Glutamatergic neuron (in vitro differentiated cells): Measurements from ENCODE around the gene C2orf69. TPM values are rescaled to one million over a fixed set of nuclear protein-coding genes. Genes with fewer than 3 reads are reported as not detected.
A peak's percentile ranks its signal among the peaks of the same experiment; 100 is the strongest.

Experiments
- DNase-seq: peaks from one replicate; pipeline ENCODE4 v3.0.0; 2022
- H3K27ac Mint-ChIP-seq: one replicate; pipeline ENCODE4 v1.8.0; 2020; ENCODE audit warnings: mild to moderate bottlenecking, mixed read lengths, inconsistent platforms; ENCODE audit not compliant: unreplicated experiment
- H3K27me3 Mint-ChIP-seq: one replicate; pipeline ENCODE4 v1.8.0; 2020; ENCODE audit warnings: mild to moderate bottlenecking, moderate library complexity, mixed read lengths, inconsistent platforms; ENCODE audit not compliant: unreplicated experiment
- H3K36me3 Mint-ChIP-seq: one replicate; pipeline ENCODE4 v1.8.0; 2020; ENCODE audit warnings: mild to moderate bottlenecking, mixed read lengths, inconsistent platforms; ENCODE audit not compliant: unreplicated experiment
- H3K4me1 Mint-ChIP-seq: one replicate; pipeline ENCODE4 v1.8.0; 2020; ENCODE audit warnings: mild to moderate bottlenecking, low read depth, mixed read lengths, inconsistent platforms; ENCODE audit not compliant: unreplicated experiment
- H3K4me3 Mint-ChIP-seq: one replicate; pipeline ENCODE4 v1.8.0; 2020; ENCODE audit warnings: mild to moderate bottlenecking, mixed read lengths, inconsistent platforms; ENCODE audit not compliant: unreplicated experiment
- H3K9me3 Mint-ChIP-seq: one replicate; pipeline ENCODE4 v1.8.0; 2020; ENCODE audit warnings: mild to moderate bottlenecking, moderate library complexity, mixed read lengths, inconsistent platforms; ENCODE audit not compliant: unreplicated experiment
- long read RNA-seq: library from polyadenylated mRNA; unstranded; transcript quantifications from one replicate; pipeline ENCODE4 v2.0.0, GENCODE V29; 2020; ENCODE audit not compliant: unreplicated experiment
- total RNA-seq: library from RNA; stranded (reverse); fragmentation: NEBNext Ultra II Directional; extraction: Animal tissue kit (Norgen Biotek cat#: 25700); gene quantifications from one replicate; pipeline ENCODE4 v1.2.1, GENCODE V29; 2021; ENCODE audit not compliant: unreplicated experiment
- TF ChIP-seq, protein P1 (sequence below): fragments of 200-600 bp; sonication (generic); IDR thresholded peaks from one replicate; pipeline ENCODE4 v1.5.0; 2021; ENCODE audit not compliant: partially characterized antibody, unreplicated experiment

Gene C2orf69
- total RNA-seq, result 27.3 TPM
- long read RNA-seq, transcript C2orf69-201 (2 exons, 3,728 nt), result major isoform, 30 of 30 reads
- long read RNA-seq, partial matches to known transcripts, result 0 of 30 reads
- long read RNA-seq, other reads (novel, unspliced or antisense), result 0 of 30 reads

DNA sequence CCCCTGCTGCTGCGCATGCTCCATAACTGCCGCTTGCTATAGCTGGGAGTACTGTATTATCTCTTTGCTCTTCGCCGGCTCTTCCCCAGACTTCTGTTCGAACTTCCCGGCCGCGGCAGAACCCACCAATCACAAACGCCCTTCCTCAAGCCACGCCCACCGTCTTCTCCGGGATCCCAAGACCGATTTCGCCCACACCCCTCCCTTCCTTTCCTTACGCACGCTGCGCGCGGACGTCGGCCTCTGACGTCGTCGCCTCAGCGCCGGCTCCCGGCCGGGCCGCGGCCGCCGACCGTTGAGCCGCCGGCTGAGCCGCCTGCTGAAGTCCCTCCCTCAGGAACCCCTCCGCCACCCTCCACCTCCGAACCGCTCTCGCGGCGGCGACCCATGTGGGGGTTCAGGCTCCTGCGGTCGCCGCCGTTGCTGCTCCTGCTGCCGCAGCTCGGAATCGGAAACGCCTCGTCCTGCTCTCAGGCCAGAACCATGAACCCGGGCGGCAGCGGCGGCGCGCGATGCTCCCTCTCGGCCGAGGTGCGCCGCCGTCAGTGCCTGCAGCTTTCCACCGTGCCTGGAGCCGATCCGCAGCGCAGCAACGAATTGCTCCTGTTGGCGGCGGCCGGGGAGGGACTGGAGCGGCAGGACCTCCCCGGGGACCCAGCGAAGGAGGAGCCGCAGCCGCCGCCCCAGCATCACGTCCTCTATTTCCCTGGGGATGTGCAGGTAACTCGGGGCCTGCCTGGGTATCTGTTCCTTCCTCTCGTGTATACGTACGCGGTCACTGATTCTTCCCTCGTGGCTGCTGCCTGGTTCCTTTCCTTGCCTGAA lies at the start of gene C2orf69:
C2orf69 (plus strand) TSS at position 242 of the 825 bp plus-strand sequence; CDS start at position 388, 146 bp downstream.
- Mint-ChIP-seq H3K36me3 (peaks cover 6% of the 10 kb centered on the region), H3K4me3 (peak within 1 kb of the TSS; percentile 98), H3K4me1 (peaks cover 13% of the 10 kb centered on the region), H3K9me3 (peaks cover 7% of the 10 kb centered on the region), H3K27ac (peak within 1 kb of the TSS; percentile 98), H3K27me3 (peaks cover 3% of the 10 kb centered on the region)
- TF ChIP-seq, protein P1, sequence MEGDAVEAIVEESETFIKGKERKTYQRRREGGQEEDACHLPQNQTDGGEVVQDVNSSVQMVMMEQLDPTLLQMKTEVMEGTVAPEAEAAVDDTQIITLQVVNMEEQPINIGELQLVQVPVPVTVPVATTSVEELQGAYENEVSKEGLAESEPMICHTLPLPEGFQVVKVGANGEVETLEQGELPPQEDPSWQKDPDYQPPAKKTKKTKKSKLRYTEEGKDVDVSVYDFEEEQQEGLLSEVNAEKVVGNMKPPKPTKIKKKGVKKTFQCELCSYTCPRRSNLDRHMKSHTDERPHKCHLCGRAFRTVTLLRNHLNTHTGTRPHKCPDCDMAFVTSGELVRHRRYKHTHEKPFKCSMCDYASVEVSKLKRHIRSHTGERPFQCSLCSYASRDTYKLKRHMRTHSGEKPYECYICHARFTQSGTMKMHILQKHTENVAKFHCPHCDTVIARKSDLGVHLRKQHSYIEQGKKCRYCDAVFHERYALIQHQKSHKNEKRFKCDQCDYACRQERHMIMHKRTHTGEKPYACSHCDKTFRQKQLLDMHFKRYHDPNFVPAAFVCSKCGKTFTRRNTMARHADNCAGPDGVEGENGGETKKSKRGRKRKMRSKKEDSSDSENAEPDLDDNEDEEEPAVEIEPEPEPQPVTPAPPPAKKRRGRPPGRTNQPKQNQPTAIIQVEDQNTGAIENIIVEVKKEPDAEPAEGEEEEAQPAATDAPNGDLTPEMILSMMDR, result no peak
- peak; percentile 97 for DNase-seq

DNA sequence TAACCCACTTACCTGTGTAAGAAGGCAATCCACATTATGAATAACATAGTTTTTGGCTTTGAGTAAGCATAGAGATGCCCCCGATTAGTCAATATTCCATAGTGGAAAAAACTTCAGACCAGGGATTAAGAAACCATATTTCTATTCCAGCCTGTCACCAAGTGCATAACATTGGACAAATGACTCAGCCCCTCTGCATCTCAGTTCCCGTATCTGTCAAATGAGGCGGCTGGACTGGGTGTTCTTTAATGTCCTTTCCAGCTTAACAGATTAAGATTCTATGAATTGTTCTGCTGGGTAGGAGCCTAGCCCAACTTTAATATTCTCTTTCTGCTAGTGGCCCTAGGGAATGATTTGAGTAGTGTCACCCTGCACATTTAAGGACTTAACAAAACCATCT lies 48.3 kb upstream of the C2orf69 start:
- H3K27me3 Mint-ChIP-seq, result no peaks in the 10 kb centered on the region
- H3K9me3 Mint-ChIP-seq, result no peaks in the 10 kb centered on the region
- no peak for DNase-seq
- H3K36me3 Mint-ChIP-seq, result no peaks in the 10 kb centered on the region
- H3K4me3 Mint-ChIP-seq, result no peak overlapping the region
- TF ChIP-seq, protein P1, result no peak
- H3K4me1 Mint-ChIP-seq, result no peaks in the 10 kb centered on the region
- no peak overlapping the region for H3K27ac Mint-ChIP-seq

GRCh38 chr2:199865905-199866304 lies 45.2 kb upstream of the C2orf69 start:
- Mint-ChIP-seq H3K4me1 (no peaks in the 10 kb centered on the region), H3K27ac (no peak overlapping the region), H3K4me3 (no peak overlapping the region), H3K27me3 (no peaks in the 10 kb centered on the region), H3K36me3 (no peaks in the 10 kb centered on the region), H3K9me3 (no peaks in the 10 kb centered on the region)
- no peak for DNase-seq
- TF ChIP-seq, protein P1, result no peak

DNA sequence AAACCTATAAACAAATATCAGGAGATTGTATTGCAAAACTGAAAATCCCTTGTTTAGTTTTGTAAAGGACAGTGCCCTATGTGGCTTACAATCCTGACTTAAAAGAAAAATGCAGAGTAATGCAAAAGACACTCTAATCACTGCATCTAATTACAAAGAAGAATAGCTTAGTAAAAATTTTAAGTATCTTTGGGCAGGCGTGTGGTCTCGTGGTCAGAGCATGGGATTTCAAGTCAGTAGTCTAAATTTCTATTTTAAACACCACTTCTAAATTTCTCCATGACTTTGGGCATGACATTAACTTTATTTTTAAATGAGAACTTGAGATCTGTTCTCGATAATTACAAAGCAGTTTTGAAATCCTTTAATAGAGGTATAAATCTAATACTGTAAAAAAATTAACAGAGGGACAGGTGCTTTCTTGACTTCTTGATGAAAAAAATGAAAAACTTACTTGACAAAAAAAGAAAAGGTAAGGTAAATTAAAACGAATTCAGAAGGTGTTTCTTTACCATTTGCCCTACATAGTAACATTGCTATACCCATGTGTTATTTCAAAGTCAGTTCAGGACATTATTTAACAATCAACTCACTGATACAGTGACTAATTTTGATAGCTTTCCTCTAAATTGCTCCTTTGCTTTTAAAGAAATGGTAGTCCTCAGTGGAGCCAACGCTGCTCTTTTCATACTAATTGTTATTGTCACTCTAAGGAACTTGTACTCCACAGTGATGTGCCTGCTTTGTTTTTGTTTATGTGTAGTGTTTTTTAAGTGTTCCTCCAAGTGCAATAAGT lies 42.5 kb upstream of the C2orf69 start:
- H3K9me3 Mint-ChIP-seq, result no peaks in the 10 kb centered on the region
- H3K36me3 Mint-ChIP-seq, result no peaks in the 10 kb centered on the region
- no peak overlapping the region for H3K4me3 Mint-ChIP-seq
- no peak for DNase-seq
- TF ChIP-seq, protein P1, result no peak
- no peak overlapping the region for H3K27ac Mint-ChIP-seq
- H3K27me3 Mint-ChIP-seq, result no peaks in the 10 kb centered on the region
- H3K4me1 Mint-ChIP-seq, result no peaks in the 10 kb centered on the region

DNA sequence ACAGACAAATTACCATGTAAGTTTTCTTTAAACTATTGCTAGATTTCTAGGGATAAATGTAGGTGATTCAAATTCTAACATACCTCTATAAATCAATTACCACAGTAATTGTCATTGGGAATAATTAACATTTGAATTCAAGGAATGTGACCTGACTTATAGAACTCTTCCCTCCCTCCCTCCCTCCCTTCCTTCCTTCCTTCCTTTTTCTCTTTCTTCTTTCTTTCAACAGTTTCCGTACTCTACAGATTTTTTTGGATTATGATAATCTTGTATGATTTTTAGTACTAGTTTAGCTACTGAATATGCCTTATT lies 41.9 kb upstream of the C2orf69 start:
- Mint-ChIP-seq H3K27me3 (no peaks in the 10 kb centered on the region), H3K9me3 (no peaks in the 10 kb centered on the region), H3K4me1 (no peaks in the 10 kb centered on the region), H3K27ac (no peak overlapping the region), H3K36me3 (peaks cover 4% of the 10 kb centered on the region), H3K4me3 (no peak overlapping the region)
- no peak for DNase-seq
- TF ChIP-seq, protein P1, result no peak
